ENCODE results near the gene USP15.

Gene USP15

DNA sequence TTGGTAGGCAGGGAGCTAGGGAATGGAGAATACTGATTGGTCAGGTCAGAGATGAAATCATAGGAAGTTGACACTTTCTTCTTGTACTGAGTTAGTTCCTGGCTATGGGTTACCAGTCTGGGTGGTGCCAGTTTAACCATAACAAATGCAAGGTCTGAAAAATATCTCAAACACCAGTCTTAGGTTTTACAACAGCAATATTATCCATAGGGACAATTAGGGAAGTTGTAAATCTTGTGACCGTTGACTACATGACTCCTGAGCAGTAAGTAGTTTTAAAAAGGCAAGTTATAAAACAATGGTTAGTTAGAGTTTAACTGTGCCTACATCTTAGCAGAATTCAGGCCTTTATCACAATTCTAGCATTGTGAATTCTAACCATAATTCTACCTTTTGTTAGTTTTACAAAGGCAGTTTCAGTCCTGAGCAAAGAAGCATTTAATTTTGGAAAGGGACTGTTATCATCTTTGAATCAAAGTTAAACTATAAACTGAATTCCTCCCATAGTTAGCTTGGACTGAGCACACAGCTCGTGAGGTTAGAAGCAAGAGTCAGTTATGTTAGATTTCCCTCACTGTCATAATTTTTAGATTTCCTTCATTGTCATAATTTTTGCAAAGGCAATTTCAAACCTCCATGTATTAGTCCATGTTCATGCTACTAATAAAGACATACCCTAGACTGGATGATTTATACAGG, 186.7 kb downstream of the USP15 start:
- TF ChIP-seq TAF1 (IDR thresholded peaks at IDR 0.05; ENCODE audit: borderline replicate concordance, insufficient read depth, low read length) = no peak
- TF ChIP-seq REST (IDR thresholded peaks at IDR 0.05; ENCODE audit: insufficient read depth in 1 of 2, low read depth in 2 of 2, low read length in 2 of 2) = no peak
- no peak for TF ChIP-seq SIN3A (IDR thresholded peaks at IDR 0.05; ENCODE audit: borderline replicate concordance, insufficient read depth, low read length)
- TF ChIP-seq POLR2AphosphoS5 (IDR thresholded peaks at IDR 0.05; ENCODE audit: low read depth, low read length) = no peak
- TF ChIP-seq FOXP2 (optimal IDR thresholded peaks at IDR 0.05; ENCODE audit: borderline replicate concordance, extremely low read depth, extremely low read length, insufficient read depth) = no peak

DNA sequence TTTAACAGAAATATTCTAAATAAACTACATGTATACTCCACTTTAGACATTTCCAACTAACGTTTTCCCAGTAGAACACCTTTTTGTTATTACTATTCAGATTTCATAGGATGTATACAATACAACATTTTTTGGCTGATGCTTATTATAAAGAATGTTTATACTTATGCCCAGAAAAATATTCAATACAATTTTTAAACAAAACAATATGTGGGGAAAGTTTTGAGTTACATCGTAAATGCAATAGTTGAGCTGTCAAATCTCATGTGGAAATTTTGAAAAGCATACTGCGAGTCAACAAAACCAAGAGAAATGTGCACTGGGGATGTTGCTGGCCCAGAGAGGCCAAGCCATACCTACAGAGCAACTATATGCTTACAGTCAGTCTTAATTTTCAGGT, 188.2 kb downstream of the USP15 start:
- TF ChIP-seq SIN3A (IDR thresholded peaks at IDR 0.05; ENCODE audit: borderline replicate concordance, insufficient read depth, low read length) = no peak
- no peak for TF ChIP-seq REST (IDR thresholded peaks at IDR 0.05; ENCODE audit: insufficient read depth in 1 of 2, low read depth in 2 of 2, low read length in 2 of 2)
- TF ChIP-seq FOXP2 (optimal IDR thresholded peaks at IDR 0.05; ENCODE audit: borderline replicate concordance, extremely low read depth, extremely low read length, insufficient read depth) = no peak
- TF ChIP-seq POLR2AphosphoS5 (IDR thresholded peaks at IDR 0.05; ENCODE audit: low read depth, low read length) = no peak
- TF ChIP-seq TAF1 (IDR thresholded peaks at IDR 0.05; ENCODE audit: borderline replicate concordance, insufficient read depth, low read length) = no peak

DNA sequence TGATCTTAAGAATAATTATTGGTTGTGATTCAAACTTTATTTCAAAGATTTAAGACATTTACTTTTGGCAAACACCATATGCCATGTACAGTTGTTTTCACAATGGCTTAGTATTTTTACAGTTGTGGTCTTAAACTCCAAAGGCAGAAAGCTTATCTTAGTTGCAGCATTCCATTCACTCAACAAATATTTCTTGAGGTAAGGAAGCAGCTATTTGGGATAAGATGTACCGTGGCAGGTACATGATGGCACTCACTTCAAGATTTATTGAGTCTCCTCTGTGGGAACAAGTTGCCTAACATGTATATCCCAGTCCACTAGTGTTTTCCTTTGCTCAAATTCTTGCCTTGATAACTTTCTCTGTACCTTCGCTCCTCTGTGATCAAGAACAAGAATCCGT, 198.4 kb downstream of the USP15 start:
- no peak for TF ChIP-seq POLR2AphosphoS5 (IDR thresholded peaks at IDR 0.05; ENCODE audit: low read depth, low read length)

DNA sequence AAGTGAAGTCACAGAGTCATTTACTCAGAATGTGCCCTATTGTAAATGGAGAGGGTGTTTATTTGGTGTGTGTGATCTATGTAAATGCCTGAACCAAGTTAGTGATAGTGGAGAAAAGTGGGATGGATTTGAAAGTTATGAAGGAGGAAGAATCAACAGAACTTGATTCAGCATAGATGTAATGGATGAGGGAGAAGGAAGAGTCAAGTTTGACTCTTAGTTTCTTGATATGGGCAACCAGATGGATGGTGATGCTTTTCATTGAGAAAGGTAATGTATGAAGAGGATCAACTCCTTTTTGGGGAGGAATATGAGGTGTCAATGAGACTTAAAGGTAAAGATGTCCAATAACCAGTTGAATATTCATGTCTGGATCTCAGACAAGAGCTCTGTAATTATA, 199.8 kb downstream of the USP15 start:
- TF ChIP-seq FOXP2 (optimal IDR thresholded peaks at IDR 0.05; ENCODE audit: borderline replicate concordance, extremely low read depth, extremely low read length, insufficient read depth) (no peak), SIN3A (IDR thresholded peaks at IDR 0.05; ENCODE audit: borderline replicate concordance, insufficient read depth, low read length) (no peak), POLR2AphosphoS5 (IDR thresholded peaks at IDR 0.05; ENCODE audit: low read depth, low read length) (no peak), REST (IDR thresholded peaks at IDR 0.05; ENCODE audit: insufficient read depth in 1 of 2, low read depth in 2 of 2, low read length in 2 of 2) (no peak), TAF1 (IDR thresholded peaks at IDR 0.05; ENCODE audit: borderline replicate concordance, insufficient read depth, low read length) (no peak)

Data from PFSK-1 (cell line).